ENCODE measurements around the gene PEX7.
"Not testable (repeated sequence)": the region's sequence is repeated elsewhere in the genome, so short reads cannot be mapped to it uniquely, and the experiment has no call there.

PEX7 gene

DNA sequence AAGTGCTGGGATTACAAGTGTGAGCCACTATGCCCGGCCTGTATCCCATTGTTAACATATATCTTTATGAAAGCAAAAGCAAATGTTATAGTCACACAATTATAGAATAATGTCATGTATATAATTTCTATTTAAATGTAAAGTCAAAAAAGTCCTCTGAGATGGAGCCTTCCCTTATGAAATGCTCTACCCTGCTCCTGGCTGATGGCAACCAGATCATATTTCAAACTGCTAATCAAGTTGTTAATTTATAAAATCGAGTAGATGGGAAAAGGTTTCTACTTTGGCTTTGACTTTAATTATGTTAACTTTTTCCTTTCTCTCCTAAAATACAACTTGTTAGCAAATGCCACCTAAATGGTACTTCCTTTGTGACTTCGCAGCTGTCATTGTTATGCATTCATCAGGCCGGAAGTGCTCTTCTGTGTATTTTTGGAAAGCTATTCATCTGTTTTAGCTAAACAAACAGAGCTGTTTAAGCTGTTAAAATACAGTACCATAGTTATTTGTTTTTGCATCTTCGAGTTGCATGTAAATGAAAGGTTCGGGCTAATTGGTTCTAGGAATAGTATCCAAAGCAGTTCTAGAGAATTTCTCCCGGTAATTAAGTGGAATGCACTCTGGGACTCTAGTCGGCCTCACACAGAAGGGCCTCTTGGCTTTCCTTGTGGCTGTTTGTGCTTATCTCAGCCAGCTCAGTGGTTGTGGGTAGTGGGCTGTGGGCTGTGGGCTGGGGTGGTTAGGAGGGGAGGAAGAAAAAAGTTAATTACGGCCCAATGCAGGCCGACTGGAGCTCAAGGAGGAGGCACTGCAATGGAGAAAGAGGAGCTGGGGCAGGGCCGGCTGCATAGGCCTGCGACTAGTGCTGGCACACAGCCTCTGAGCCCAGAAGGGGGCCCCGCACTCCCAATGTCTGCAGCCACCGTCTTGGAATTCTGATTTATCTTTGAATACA, 134.5 kb downstream of the PEX7 start:
- DNase-seq = peak; percentile 50

- DNase-seq = no peak
Observed at GRCh38 chr6:136958168-136958567, 135.8 kb downstream of the PEX7 start.

DNA sequence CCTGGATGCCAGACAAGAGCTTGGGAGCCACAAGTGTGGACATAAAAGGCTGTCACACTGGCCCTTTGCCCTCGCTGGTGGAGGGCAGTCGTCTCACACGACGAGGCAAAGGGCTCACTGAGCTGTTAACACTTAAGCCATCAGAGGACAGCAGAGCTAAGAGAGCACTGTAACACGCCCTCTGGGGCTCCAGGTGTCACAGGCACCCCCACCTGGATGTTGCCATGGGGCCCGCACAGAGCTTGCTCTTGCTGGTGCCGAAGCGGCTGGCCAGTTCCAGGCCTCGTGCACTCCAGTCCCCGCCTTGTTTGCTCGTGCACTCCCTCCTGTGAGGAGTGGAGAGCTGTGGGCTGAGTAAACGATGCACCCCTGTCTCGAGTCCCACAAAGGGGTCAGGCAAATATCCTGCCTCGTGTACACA, 137.1 kb downstream of the PEX7 start:
- peak; percentile 67 for DNase-seq

DNA sequence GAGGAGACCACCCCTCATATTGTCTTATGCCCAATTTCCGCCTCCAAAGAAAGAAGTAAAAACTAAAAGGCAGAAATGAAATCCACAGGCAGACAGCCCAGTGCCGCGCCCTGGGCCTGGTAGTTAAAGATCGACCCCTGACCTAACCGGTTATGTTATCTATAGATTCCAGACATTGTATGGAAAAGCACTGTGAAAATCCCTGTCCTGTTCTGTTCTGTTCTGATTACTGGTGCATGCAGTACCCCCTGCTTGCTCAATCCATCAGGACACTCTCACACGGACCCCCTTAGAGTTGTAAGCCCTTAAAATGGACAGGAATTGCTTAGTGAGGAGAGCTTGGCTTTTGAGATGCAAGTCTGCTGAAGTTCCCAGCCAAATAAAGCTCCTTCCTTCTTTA, 137.5 kb downstream of the PEX7 start:
- not testable (repeated sequence) for DNase-seq

DNA sequence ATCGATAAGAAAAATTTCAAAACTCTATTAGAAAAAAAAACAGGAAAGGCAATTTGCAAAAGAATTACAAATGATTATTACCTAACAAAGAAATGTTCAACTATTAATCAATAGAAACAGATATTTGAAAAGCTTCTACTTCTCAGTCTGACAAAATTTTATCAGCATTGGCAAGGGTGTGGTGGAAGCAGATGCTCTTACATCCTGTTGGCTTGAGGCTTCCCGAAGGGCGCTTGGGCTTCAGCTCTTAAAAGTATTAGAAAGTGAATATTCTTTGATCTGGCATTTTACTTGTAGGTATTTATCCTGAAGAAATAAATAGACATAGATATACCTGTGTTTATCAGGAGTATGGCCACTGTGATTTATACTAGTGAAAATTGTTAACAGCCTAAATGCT, 138.4 kb downstream of the PEX7 start:
- no peak for DNase-seq

DNA sequence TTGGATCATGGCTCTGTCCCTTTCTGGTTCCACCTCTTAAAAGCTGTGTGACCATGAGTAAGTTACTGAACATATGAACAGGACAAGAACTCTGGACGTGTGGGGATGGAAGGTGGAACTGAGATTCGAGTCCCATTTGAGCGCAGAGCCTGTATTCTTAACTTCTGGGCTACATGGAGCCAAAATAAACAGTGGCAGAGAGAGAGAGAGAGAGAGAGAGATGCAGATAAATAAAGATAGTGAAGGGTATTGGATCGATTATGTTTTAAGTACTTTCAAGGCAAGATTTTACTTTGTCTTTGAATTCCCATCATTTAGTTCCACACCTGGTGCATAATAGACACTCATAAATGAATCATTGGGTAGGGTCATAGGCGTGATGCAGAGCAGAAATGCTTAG, 139.5 kb downstream of the PEX7 start:
- peak; percentile 66 for DNase-seq

GRCh38 chr6:136962661-136963060, 140.3 kb downstream of the PEX7 start:
- DNase-seq = peak; percentile 86

GRCh38 chr6:136963259-136963658, 140.9 kb downstream of the PEX7 start:
- peak; percentile 17 for DNase-seq

Data from SHP77 treated with DMSO at 0.1 percent for 48 hours (cell line).